HUES6 (cell line): Measurements from ENCODE around the gene HIC1.

ENCODE experiments used
- H3K27ac ChIP-seq: 2 replicates; pipeline ENCODE4 v1.7.0; 2013; ENCODE audit warnings: low read depth, mild to moderate bottlenecking, low read length, inconsistent platforms
- H3K27me3 ChIP-seq: 2 replicates; pipeline ENCODE4 v1.6.1; 2013; ENCODE audit warnings: low read length; ENCODE audit not compliant: control insufficient read depth, insufficient read depth
- H3K36me3 ChIP-seq: 2 replicates; pipeline ENCODE4 v1.6.1; 2013; ENCODE audit warnings: low read length; ENCODE audit not compliant: control insufficient read depth, insufficient read depth
- H3K4me1 ChIP-seq: 2 replicates; pipeline ENCODE4 v1.6.1; 2013; ENCODE audit warnings: low read length; ENCODE audit not compliant: control insufficient read depth, insufficient read depth
- H3K4me3 ChIP-seq: 2 replicates; pipeline ENCODE4 v1.5.1; 2013; ENCODE audit warnings: low read depth, low read length
- H3K9ac ChIP-seq: one replicate; pipeline ENCODE4 v1.6.1; 2013; ENCODE audit warnings: mild to moderate bottlenecking, low read length
- H3K9me3 ChIP-seq: 2 replicates; pipeline ENCODE4 v1.6.1; 2013; ENCODE audit warnings: low read depth, low read length; ENCODE audit not compliant: control insufficient read depth, insufficient read depth

The HIC1 gene

DNA sequence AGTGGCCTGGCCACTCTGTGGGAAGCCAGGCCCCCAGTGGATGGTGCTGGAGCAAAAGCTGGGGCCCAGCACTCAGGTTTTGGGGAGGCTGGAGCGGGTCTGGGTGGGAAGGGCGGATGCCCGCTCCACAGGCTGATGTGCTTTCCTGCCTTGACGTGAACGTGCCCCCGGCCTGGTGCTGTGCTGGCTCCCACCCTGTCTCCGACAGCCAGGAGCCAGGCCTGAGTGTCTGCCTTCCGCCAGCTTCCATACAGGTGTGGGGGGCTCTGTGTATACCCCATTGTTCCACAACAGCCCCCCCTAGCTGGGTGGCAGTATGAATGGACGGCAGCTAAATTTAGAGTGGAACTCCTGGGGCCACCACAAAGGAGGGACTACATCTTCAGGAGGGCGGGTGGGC, 20.0 kb downstream of the HIC1 start:
- no peak overlapping the region for H3K4me3 ChIP-seq
- no peak overlapping the region for H3K27ac ChIP-seq
- no peaks in the 10 kb centered on the region for H3K27me3 ChIP-seq
- peaks cover 15% of the 10 kb centered on the region; the same call in 1 of the 2 replicates for H3K4me1 ChIP-seq
- peaks cover 19% of the 10 kb centered on the region for H3K36me3 ChIP-seq
- no peaks in the 10 kb centered on the region for H3K9me3 ChIP-seq
- H3K9ac ChIP-seq, result no peak overlapping the region

DNA sequence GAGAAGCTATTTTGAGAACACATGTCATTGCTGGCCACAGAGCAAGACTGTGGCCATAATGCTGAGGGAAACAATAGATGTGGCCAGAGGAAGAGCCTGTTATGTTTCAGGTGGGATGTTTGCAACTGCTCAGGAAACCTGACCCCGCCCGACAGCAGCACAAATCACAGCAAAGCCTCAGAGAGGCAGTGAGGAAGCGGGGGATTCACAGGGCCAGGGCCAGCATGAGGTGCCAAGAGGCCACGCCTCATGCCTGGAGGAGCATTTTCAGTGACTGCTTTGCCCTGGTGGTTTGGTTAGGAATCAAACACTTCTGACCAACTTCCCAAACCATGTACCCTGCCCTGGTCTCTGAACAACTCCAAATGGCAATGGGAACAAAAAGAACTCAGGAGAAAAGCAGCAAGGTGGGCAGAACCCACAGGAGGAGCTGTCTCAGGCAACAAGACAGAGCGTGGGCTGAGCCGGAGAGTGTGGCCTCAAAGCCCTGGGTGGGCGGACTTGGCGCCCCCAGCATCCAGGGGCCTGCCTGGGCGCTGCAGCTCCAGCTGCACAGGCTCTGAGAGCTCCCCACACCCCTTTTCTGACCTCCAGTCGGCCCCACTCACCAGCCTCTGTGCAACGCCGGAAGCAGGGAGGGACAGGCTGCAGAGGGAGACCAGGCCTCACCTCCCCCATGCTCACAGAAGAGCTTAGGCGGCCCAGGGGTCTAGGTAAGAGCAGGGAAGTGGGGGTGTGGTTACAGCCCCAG, 20.6 kb downstream of the HIC1 start:
- Histone ChIP-seq H3K9ac (no peak overlapping the region), H3K27ac (no peak overlapping the region), H3K9me3 (no peaks in the 10 kb centered on the region), H3K4me1 (peaks cover 15% of the 10 kb centered on the region; the same call in 1 of the 2 replicates), H3K27me3 (no peaks in the 10 kb centered on the region), H3K4me3 (no peak overlapping the region), H3K36me3 (peaks cover 19% of the 10 kb centered on the region)

DNA sequence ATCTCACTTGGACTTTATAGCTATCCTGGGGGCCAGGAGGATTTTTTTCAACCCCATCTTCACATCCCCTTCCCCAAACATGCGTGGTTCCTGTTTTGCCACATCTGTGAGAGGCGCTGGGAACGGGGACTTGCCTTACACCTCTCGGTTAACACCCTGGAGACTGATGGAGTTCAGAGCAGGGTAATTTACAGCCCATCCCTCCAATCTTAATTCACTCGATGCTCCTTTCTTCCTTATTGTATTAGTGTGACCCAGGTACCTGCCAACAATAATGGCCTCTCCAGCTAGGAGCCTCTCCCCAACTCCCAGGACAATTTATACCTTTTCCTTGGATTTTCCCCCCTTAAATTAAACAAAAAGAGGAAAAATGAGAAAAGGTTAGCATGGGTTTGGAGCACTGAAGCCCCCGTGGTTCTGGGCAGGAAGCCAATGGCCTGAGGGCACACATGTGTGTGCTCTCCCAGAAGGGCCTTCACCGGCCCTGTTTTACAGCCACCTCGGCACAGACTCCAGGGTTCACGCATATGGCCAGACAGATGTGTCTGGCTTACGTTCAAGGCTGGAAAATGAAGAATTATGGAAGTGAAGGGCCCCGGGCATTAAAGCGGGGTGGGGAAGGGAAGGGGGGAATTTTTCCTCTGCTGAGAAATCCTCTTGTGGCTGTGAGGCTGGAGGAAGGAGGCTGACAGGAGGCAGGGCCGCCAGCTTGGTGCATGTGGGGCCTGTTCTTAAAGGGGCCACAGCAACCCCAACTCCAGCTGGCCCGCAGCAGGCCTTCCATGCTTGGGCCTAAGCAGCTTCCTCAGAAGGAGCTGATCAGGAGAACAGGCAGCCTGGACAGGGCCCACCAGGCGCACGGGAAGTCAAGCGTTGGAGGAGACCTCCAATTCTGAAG, 21.4 kb downstream of the HIC1 start:
- H3K4me3 ChIP-seq, result no peak overlapping the region
- H3K27me3 ChIP-seq, result no peaks in the 10 kb centered on the region
- H3K9ac ChIP-seq, result no peak overlapping the region
- H3K27ac ChIP-seq, result no peak overlapping the region
- H3K9me3 ChIP-seq, result no peaks in the 10 kb centered on the region
- peaks cover 25% of the 10 kb centered on the region for H3K36me3 ChIP-seq
- peaks cover 11% of the 10 kb centered on the region; the same call in 1 of the 2 replicates for H3K4me1 ChIP-seq

DNA sequence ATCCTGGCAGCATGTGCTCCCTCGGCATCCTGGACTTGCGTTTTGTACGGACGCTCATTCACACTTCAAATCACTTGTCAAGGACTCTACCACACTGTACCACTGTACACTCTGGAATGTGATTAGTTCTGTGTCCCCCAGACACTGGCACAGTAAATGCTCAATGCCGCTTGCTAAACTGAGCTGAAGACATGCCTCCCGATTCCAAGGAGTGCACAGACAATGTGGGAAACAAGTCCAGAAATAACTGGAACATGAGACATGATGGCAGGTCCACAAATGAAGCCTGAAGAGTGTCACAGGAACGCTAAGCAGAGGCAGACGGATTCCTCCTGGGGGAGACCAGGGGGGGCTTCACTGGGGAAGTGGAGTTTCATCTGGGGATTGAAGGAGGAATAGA, 22.1 kb downstream of the HIC1 start:
- Histone ChIP-seq H3K4me3 (no peak overlapping the region), H3K27ac (no peak overlapping the region), H3K9ac (no peak overlapping the region), H3K36me3 (peaks cover 29% of the 10 kb centered on the region), H3K9me3 (no peaks in the 10 kb centered on the region), H3K27me3 (no peaks in the 10 kb centered on the region), H3K4me1 (peaks cover 11% of the 10 kb centered on the region; the same call in 1 of the 2 replicates)

DNA sequence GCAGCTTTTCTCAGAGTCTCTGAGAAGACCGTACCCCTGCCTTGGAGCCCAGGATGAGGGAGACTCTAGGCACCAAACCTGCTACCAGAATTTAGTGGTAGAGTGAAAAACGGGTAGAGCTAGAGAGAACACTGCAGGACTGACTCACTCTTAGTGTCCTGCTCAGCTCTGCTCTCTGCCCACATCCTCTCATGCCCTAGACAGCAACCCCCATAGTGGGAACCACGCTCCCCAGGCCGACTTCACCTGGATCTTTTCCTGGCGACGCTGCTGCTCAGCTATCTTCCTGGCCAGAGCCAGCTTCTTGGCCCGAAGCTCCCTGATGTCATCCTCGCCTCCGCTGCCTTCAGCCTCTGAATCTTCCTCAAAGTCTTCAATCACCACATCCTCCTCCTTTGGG, 26.7 kb downstream of the HIC1 start:
- peaks cover 38% of the 10 kb centered on the region for H3K36me3 ChIP-seq

DNA sequence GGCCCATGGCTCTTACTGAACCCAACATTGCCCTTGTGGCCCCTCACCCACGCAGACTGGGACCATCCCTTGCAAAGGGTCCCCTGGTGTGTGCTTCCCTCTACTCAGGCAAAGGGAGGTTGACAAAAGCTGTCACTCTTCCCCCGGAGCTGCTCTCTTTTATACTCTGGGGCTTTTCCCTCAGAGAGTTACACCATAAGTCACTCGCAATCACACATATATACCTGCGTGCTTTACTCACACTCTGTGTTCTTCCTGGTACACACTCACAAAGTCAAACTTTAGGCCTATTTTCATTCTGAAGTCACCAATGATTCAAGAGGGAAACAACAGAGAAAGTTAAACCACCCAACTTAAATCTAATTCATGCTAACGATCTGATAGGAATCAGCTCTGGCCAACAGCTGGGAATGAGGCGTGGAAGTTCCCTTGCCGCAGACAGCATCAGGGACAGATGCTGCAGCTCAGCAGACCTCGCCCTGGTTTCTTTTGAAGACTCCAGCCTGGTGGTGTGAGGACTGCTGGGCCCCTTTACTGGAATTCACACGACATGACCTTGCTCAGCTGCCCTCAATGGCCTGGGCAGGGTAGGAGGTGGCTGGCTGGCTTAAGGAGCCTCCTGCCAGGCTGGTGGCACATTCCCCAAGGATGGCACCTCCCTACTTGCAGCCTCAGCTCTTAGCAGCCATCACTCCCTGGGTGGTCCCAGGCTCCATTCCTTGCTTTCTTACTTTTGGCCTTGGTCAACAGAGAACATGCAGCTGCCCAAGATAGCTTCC, 27.3 kb downstream of the HIC1 start:
- Histone ChIP-seq H3K27me3 (no peaks in the 10 kb centered on the region), H3K9me3 (no peaks in the 10 kb centered on the region), H3K36me3 (peaks cover 33% of the 10 kb centered on the region), H3K4me3 (no peak overlapping the region), H3K9ac (no peak overlapping the region), H3K27ac (no peak overlapping the region), H3K4me1 (peaks cover 6% of the 10 kb centered on the region; the same call in 1 of the 2 replicates)

More for the DNA sequence above, 26.7 kb downstream of the HIC1 start:
- Histone ChIP-seq H3K27me3 (no peaks in the 10 kb centered on the region), H3K9ac (no peak overlapping the region), H3K9me3 (no peaks in the 10 kb centered on the region), H3K4me3 (no peak overlapping the region), H3K27ac (no peak overlapping the region), H3K4me1 (peaks cover 6% of the 10 kb centered on the region; the same call in 1 of the 2 replicates)

DNA sequence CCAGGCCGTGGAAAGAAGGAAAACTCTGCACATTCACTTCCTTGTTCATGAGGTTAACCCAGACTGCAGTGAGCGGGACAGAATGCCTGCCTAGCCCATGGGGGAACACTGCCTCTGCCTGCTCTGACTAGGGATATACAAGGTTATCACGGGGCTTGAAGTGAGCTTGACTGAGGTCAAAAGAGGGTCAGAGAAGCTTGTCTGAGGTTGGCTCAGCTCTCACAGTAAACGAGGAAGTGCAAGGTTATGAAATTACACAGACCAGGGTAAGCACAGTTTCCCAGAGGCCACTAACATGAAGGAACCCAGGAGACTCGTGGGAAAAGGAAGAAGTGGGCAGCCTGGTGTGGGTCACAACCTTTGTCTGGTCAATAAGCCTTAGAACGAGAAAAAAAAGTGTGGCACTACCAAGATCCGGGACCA, 28.7 kb downstream of the HIC1 start:
- Histone ChIP-seq H3K9me3 (no peaks in the 10 kb centered on the region), H3K9ac (no peak overlapping the region), H3K4me3 (no peak overlapping the region), H3K27me3 (no peaks in the 10 kb centered on the region), H3K36me3 (peaks cover 20% of the 10 kb centered on the region), H3K4me1 (peaks cover 6% of the 10 kb centered on the region; the same call in 1 of the 2 replicates), H3K27ac (no peak overlapping the region)

DNA sequence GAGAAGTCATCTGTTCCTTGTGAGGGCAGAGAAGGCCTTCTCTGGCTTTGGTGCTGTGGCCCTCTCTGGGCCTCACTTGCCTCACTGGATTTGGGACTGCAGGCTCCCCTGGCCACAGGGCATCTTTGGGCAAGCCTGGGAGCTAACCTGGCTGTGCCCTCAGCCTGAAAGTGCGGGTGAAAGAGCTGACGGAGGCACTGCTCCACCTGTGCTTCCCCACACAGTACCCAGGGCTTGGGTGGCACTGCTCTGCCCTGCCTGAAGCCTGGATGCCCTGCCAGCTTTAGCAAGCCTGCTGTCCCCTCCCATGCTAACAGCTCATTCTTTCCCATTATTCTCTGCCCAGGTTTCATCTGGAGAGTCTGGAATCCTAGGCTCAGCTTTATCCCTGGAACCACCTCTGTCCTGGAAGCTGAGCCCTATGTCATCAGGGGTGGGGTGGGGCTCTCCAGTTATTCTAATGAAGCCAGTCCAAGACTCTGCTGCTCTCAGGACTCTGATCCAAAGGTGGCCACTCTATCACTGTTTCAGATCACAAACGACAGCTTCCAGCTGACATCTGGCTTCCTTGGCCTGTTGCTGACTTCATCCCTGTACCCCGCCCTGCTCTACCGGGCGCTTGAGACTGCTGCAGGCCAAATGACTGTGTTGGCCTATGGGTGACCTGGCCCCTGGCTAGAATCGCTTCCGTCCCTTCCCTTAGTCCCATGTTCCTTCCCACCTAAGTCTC, 29.3 kb downstream of the HIC1 start:
- no peak overlapping the region for H3K4me3 ChIP-seq
- H3K27me3 ChIP-seq, result no peaks in the 10 kb centered on the region
- H3K36me3 ChIP-seq, result peaks cover 19% of the 10 kb centered on the region
- no peak overlapping the region for H3K9ac ChIP-seq
- no peaks in the 10 kb centered on the region for H3K9me3 ChIP-seq
- H3K27ac ChIP-seq, result no peak overlapping the region
- H3K4me1 ChIP-seq, result peaks cover 11% of the 10 kb centered on the region; the same call in 1 of the 2 replicates

DNA sequence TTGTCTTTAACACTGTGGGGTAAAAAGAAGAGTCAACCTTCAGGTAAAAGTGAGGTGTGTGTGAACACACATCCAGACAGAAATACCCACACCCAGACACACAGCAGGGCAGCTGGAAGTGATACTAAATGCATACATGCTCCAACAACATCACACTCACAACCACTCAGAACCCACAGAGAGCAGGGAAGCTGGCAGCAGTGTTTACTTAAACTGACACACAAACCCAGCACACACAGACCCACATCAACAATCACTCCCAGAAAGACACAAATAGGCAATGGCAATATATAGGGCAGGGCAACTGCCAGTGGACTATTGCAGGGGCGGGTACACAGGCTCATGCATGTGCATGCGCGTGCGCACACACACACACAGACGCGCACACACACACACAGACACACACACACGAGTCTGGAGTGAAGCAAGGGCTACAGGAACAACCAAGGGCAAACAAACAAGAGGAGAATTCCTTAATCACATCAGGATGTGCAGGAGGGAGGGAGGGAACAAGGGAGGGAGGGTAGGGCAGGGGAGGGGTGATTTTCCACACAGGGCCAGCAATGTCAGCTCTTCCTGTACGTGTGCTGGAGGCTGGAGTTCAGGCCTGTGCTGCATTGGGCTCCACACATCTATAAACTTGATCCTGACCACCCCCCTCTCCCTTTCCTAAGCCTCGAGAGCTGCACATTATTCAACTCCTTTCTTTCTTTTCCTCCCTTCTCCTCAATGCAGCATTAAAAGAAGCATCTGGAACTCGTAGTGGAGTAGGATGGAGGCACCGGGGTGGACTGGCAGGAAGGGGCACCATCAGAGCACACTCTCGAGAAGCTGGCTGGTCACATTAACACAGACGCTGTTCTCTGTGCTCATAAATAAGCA, 30.1 kb downstream of the HIC1 start:
- no peak overlapping the region for H3K27ac ChIP-seq
- no peaks in the 10 kb centered on the region for H3K27me3 ChIP-seq
- peaks cover 19% of the 10 kb centered on the region; the same call in 1 of the 2 replicates for H3K4me1 ChIP-seq
- no peak overlapping the region for H3K4me3 ChIP-seq
- no peaks in the 10 kb centered on the region for H3K9me3 ChIP-seq
- H3K9ac ChIP-seq, result no peak overlapping the region
- peaks cover 19% of the 10 kb centered on the region for H3K36me3 ChIP-seq
